ENCODE measurements around the gene SEMA4A.
A peak's percentile ranks its signal among the peaks of the same experiment; 100 is the strongest.
"Not testable (repeated sequence)": the region's sequence is repeated elsewhere in the genome, so short reads cannot be mapped to it uniquely, and the experiment has no call there.

Gene SEMA4A

GRCh38 chr1:156162430-156163037, 9.1 kb downstream of the SEMA4A start:
- DNase-seq: no peak

- DNase-seq: no peak
These were observed 10.3 kb downstream of the SEMA4A start for GRCh38 chr1:156163712-156164111.

- DNase-seq: no peak
These were observed 10.9 kb downstream of the SEMA4A start for GRCh38 chr1:156164125-156164831.

GRCh38 chr1:156165083-156165482, 11.7 kb downstream of the SEMA4A start:
- no peak for DNase-seq

- no peak for DNase-seq
These were observed 14.2 kb downstream of the SEMA4A start for GRCh38 chr1:156167536-156167935.

GRCh38 chr1:156172696-156173470, 19.5 kb downstream of the SEMA4A start:
- DNase-seq: no peak

- no peak for DNase-seq
These were observed 23.3 kb downstream of the SEMA4A start for GRCh38 chr1:156176610-156177210.

- DNase-seq: no peak
These were observed 24.7 kb downstream of the SEMA4A start for GRCh38 chr1:156177919-156178654.

- no peak for DNase-seq
These were observed 27.1 kb downstream of the SEMA4A start for GRCh38 chr1:156180471-156180870.

GRCh38 chr1:156181391-156181924, 28.1 kb downstream of the SEMA4A start:
- not testable (repeated sequence) for DNase-seq

- DNase-seq: not testable (repeated sequence)
These were observed 28.8 kb downstream of the SEMA4A start for GRCh38 chr1:156182010-156182779.

- not testable (repeated sequence) for DNase-seq
These were observed 33.2 kb downstream of the SEMA4A start for GRCh38 chr1:156186347-156187177.

GRCh38 chr1:156190265-156190664, 36.9 kb downstream of the SEMA4A start:
- not testable (repeated sequence) for DNase-seq

GRCh38 chr1:156191292-156191964, 38.0 kb downstream of the SEMA4A start:
- DNase-seq: no peak

GRCh38 chr1:156193208-156193487, 39.8 kb downstream of the SEMA4A start:
- no peak for DNase-seq

GRCh38 chr1:156193488-156194299, 40.3 kb downstream of the SEMA4A start, which contains the start of gene SLC25A44:
Gene SLC25A44 (plus strand): TSS chr1:156194104. CDS start chr1:156199848, 5,744 bp downstream.
- peak; percentile 100 for DNase-seq

GRCh38 chr1:156194300-156194652, 40.9 kb downstream of the SEMA4A start:
- DNase-seq: no peak

GRCh38 chr1:156195853-156196252, 42.5 kb downstream of the SEMA4A start:
- no peak for DNase-seq

GRCh38 chr1:156196445-156196844, 43.1 kb downstream of the SEMA4A start:
- no peak for DNase-seq
